ENCODE results near the gene FMR1.

Gene FMR1

GRCh38 chrX:147916375-147916968 is 4.8 kb downstream of the FMR1 start:
- no peak for DNase-seq (ENCODE audit: low read depth)

DNA sequence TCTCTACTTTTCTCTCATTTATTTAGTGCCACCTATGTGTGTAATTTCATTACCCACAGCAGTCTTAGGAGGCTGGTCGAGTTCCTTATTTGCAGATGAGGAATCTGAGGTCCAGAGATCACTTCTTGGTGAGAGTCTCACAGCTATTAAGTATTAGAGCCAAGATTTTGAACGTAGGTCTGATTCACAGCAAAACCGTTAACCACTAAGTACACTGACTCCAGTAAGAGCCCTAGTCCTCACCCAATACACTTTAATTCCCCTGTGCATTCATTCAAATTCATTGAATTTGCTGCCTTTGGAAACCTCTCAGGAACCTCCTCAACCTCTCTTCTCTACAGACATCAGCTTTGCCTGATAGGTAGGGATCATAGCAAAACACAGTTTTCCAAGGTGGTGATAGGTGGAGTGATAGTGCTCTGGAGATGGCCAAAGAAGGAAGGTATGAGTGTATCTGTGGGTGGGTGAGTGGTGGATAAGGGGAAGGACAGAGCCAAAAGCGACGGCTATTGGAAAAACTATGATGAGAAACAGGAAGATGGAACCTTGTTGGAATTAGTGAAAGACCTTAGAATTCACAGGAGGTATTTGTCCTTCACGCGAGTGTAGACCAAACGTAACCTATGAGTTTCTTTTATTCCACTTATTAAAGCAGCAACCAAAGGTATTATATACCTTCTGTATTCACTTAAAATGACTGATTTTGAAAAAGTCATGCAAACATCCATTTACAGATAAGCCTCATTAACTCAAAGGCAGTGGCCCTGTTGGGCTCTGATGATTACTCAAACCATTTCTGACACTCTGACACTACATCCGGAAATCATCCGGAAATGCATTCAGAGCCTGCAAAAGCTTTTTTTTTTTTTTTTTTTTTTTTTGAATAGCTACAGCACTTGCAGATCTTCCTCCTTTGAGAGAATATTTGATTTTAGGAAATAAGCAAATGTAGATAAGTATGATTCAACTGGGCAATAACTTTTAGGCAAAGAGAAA is 6.3 kb downstream of the FMR1 start:
- peak; percentile 9 for DNase-seq (ENCODE audit: low read depth)

- DNase-seq (ENCODE audit: low read depth): no peak
Observed at GRCh38 chrX:147920161-147920666, 8.5 kb downstream of the FMR1 start.

DNA sequence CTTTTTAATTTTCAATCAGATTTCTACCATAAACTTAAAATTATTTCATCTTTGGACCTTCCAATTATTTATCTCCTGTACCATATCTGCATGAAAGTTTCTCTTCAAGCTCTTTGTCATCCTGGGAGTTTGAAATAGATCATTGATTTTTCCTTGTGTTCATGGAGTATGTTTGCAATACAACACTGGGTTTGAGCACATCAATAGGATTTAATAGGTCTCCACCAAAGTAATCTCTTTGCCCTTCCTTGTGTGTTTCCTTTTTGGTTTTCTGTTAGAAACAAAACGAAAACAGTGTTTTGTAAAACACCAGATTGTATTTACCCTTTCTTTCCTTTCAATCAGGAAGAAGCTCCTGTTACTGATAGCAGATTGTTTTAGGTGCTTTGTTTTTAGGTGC is 11.9 kb downstream of the FMR1 start:
- DNase-seq (ENCODE audit: low read depth): no peak

- no peak for DNase-seq (ENCODE audit: low read depth)
Observed at GRCh38 chrX:147927256-147927655, 15.5 kb downstream of the FMR1 start.

DNA sequence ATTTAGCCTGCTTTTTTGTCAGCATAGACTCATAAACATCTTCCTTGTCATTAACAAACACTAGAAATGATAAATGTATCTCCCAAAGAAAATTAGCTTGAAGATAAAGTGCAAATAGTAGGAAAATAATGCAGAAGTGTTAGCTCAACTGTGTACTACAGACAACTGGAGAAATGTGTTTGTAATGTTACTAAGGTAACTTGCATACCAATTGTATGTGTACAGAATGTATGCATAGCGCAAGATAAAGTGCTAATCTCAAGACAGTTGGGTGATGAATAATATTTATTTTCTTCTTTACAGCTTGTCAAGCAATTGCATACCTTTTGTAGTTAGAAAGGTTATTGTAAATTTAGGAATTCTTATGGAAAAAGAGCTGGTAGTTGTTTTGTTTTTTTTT is 22.1 kb downstream of the FMR1 start:
- no peak for DNase-seq (ENCODE audit: low read depth)

DNA sequence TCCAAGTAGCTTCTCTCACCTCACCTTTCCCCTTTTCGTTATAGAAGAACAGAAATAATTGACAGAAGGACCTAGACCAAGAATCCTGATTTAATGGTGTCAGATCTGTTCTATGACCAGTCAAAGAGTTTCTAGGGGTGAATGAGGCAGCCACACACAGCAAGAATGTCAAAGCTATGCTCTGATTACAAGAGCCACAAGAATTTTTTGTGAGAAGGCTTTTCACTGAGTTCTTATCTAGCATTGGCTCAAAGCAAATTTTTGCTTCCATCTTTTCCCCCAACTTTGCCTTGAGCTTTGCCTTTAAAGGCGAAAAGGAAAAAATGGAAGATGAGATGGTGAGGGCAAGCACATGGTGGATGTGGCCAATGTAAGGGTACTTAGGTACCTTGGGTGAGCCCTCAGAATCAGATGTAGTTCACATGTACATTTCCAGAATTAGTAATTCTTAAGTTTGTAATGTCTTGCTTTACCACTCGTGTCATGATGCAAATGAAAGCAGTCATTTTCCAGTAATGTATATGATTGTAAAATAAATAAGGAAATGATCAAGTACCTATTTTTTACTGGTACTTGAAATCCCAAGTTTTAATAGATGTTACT is 23.5 kb downstream of the FMR1 start:
- peak; percentile 21 for DNase-seq (ENCODE audit: low read depth)

DNA sequence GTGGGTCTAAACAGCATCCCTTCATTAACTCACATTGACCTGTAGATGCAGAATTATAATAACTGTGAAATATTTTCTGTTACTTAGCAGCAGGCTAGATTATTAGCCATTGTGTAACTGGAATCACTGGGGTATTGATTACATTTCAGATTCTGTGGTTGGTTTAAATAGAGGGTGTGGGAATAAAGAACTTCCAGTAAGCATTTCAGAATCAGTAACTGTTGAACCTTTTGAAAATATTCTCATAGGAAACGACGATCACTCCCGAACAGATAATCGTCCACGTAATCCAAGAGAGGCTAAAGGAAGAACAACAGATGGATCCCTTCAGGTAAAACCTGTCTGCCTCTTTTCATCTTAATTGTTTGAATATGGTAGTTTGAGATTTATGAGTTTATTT is 33.6 kb downstream of the FMR1 start:
- no peak for DNase-seq (ENCODE audit: low read depth)

- no peak for DNase-seq (ENCODE audit: low read depth)
Observed at GRCh38 chrX:147948531-147948930, 36.8 kb downstream of the FMR1 start.

GRCh38 chrX:147950352-147950751 is 38.6 kb downstream of the FMR1 start:
- DNase-seq (ENCODE audit: low read depth): no peak

GRCh38 chrX:147953976-147954375 is 42.3 kb downstream of the FMR1 start:
- DNase-seq (ENCODE audit: low read depth): no peak

DNA sequence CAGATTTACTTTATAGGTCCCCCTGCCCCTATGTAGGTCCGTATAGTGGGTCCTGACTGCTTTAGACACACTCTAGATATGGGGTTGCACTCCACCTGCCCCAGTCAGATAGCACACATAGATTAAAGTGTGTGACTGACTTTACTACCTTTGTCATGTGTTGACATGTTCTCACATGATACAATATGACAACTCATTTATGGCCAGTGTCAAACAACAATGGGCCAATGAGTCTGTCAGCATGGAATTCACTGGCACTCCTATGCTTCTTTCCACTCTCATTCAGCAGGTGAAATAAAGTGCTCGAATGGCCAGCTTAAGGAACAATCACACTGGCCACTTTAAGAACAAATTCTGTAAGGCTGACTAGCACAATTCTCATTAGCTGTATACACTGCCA is 45.6 kb downstream of the FMR1 start:
- DNase-seq (ENCODE audit: low read depth): no peak

- peak; percentile 74 for DNase-seq (ENCODE audit: low read depth)
Observed at GRCh38 chrX:147958291-147958690, 46.6 kb downstream of the FMR1 start.

GRCh38 chrX:147960722-147961121 is 49.0 kb downstream of the FMR1 start:
- no peak for DNase-seq (ENCODE audit: low read depth)

DNA sequence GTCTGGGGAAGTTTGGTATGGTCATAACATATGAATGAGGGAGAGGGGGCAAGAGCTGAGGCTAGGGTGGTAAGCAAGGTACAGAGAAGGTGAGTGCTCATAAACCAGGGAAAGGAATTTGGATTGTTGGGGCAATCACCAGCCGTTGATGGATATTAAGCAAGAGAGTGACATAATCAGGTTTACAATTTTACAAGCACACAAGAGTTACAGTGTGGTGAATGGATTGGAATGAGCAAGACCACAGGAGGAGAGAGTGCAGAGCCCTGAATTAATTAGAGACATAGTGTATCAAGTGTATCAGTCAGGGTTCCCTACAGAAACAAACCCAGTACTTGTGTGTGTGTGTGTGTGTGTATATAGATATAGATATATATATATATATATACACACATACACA is 50.8 kb downstream of the FMR1 start:
- no peak for DNase-seq (ENCODE audit: low read depth)

GRCh38 chrX:147978931-147979330 is 67.2 kb downstream of the FMR1 start:
- DNase-seq (ENCODE audit: low read depth): no peak

DNA sequence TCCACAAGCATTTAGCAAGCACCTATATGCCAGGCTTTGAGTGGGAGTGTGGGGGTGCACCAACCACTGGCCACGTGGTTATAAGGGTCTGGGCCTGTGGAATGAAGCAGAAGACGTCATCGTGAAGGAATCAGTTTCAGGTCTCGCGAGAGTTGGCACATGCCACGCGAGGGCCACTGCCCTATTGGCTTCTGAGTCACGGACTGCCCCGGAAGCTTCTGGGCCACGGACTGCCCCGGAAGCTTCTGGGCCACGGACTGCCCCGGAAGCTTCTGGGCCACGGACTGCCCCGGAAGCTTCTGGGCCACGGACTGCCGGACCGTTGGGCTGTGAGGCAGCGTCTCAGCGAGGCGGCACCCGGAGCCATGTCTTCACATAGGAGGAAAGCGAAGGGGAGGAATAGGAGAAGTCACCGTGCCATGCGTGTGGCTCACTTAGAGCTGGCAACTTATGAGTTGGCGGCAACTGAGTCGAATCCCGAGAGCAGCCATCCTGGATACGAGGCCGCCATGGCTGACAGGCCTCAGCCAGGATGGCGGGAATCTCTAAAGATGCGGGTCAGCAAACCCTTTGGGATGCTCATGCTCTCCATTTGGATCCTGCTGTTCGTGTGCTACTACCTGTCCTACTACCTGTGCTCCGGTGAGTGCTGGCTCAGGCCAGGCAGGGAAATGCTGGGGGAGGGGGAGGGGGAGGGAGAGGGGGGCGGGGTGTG is 69.5 kb downstream of the FMR1 start, which contains the start of gene FMR1NB:
Gene FMR1NB (plus strand): TSS at position 300 of the 715 bp plus-strand sequence. CDS start 66 bp downstream, at position 366.
- DNase-seq (ENCODE audit: low read depth): no peak

Measured in iris pigment epithelial cell (primary cell).